ENCODE results near the gene DOCK2.
"Not testable (repeated sequence)": the region's sequence is repeated elsewhere in the genome, so short reads cannot be mapped to it uniquely, and the experiment has no call there.

The DOCK2 gene

DNA sequence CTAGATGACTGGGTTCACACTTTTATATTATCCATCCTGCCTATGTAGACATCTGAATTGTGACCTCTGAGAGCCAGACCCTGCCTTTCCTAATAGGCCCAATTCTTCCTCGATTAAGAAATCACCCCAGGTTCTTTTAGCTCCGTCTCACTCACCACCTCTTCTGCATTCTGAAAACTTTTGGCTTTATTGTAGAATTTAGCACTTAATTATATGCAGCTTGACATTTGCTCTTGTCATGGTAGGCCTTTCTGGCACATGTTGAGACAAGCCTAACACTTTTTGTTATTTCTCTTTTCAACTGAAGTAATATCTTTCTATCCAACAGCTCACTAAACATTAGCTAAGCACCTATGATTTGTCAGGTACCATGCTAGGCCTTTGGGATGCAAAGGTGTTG, 180.0 kb downstream of the DOCK2 start:
- DNase-seq (ENCODE audit: low read depth) = no peak

DNA sequence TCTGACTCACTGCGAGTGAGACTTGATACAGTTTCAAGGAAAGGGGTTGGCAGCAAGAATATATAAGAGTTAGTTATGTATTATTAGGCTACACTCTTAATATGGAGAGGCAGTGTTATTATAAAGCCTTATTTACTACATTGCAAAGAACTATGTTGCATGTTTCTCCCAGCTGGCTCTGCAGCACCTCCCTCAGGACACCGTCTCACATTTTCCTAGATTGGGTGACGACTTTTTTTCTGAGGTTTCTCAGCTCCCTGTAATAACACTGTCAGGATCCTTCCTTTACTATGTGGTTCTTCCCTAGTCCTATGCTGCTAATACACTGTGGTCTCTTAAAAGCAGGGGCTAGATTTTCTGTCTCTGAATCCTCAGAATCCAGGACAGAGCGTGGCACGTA, 189.5 kb downstream of the DOCK2 start:
- no peak for DNase-seq (ENCODE audit: low read depth)

DNA sequence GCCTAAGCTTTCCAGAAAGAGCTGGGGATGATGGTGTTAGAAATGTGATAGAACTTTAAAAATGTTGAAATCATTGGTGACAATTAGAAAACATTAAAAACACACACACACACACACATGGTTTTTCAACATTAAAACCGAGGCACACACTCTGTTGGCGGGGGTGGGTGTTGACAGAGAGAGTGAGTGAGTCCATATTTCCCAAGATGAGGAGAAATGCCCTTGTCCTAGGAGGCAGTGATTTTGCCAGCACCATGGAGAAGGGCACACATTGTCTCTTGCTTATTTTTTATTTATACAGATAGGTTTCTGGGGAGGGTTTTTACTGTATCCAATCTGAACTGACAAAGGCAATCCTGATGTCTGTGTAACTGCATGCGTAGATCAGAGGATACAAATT, 190.7 kb downstream of the DOCK2 start:
- no peak for DNase-seq (ENCODE audit: low read depth)

DNA sequence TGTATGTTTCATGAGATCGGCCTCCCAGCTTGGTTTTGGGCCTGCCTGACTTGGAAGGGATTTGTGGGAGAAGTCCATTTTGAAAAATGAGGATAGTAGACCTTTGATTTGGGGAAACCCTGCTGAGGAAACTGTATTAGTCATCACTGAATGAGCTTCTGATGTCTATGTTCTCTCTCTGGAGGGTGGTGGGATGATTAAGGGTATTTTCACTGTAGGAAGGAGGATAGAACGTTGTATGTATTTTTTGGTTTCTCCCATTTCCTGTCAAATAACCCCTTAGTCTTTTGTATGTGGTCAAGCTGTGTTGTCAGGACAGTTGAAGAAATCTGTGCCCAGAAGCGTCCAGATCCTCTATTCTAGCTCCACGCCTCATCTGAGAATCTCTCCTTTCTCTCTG, 191.3 kb downstream of the DOCK2 start:
- DNase-seq (ENCODE audit: low read depth) = no peak

DNA sequence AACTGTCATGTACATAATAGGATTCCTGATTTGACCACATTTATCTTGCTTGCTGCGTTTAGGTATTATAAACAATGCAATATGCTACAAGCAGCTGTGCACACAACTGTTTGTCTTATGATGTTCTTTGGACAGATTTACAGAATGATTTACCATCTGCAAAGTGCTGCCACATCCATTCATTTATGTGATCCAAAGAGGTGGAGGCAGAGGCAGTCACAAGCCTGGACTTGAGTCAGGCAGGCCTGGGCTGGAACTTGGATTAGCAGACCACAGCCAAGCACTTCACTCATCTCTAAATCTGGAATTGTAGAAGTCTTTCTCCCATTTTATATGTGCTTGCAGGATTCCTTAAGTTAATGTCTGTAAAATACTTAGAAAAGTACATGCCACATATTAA, 194.3 kb downstream of the DOCK2 start:
- DNase-seq (ENCODE audit: low read depth) = no peak

DNA sequence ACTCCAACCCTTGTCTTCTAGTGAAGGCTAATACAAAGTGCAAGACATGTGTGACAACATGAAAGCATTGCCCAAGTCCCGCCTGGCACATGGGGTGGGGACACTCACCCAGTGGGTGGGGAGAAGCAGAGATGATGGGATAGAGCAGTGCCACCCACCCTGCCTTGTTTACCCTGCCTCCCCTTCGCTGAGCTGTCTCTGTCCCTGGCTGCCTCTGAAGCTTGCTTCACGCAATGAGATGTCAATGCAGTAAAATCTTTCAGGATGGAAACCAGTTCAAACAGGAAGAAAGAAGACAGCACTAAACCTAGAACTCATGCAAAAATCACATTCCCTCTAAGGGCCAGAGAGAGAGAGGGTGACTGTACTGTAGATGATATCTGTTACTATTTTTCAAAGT, 195.2 kb downstream of the DOCK2 start:
- no peak for DNase-seq (ENCODE audit: low read depth)

DNA sequence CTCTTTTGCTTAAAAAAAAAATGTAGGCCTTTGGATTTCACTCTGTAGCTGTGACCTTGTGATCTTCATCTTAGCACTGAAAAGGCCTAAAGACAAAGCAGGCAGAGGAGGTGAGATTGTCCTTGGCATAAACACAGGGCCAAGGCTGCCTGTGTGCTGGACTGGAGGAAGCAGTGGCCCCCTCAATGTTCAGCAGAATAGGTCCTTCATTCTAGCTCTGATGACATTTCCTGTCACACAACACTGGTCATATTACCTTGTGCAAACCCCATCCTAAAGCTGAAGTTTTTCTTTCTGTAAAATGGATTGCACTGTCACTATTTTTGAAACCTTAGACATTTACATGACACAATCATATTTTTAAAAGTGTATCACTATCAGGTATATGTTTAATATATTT, 195.8 kb downstream of the DOCK2 start:
- DNase-seq (ENCODE audit: low read depth) = no peak

DNA sequence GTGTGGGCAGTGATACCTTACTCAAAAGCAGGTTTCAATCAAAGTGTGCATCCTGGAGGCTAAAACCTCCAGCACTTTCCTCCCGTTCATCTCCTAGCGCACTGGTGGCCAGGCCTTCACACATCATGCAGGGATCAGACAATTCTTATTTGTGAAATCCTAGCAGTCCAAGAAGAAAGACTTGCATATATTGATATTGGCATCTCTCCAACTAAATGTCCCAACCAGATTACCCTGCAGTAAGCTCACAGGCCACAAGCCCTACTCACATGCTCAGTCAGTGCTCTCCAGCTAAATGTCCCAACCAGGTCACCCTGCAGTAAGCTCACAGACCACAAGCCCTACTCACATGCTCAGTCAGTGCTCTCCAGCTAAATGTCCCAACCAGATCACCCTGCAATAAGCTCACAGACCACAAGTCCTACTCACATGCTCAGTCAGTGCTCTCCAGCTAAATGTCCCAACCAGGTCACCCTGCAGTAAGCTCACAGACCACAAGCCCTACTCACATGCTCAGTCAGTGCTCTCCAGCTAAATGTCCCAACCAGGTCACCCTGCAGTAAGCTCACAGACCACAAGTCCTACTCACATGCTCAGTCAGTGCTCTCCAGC, 196.7 kb downstream of the DOCK2 start:
- peak; percentile 47 for DNase-seq (ENCODE audit: low read depth)

DNA sequence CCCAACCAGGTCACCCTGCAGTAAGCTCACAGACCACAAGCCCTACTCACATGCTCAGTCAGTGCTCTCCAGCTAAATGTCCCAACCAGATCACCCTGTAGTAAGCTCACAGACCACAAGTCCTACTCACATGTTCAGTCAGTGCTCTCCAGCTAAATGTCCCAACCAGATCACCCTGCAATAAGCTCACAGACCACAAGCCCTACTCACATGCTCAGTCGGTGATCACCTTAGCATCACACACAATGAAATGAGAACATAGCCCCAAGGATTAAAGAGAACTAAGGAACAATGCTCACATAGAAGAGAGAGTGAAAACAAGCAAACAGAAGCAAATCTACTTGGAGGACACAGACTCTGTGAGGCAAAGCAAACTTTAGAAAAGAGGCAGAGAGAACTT, 197.5 kb downstream of the DOCK2 start:
- DNase-seq (ENCODE audit: low read depth) = not testable (repeated sequence)

DNA sequence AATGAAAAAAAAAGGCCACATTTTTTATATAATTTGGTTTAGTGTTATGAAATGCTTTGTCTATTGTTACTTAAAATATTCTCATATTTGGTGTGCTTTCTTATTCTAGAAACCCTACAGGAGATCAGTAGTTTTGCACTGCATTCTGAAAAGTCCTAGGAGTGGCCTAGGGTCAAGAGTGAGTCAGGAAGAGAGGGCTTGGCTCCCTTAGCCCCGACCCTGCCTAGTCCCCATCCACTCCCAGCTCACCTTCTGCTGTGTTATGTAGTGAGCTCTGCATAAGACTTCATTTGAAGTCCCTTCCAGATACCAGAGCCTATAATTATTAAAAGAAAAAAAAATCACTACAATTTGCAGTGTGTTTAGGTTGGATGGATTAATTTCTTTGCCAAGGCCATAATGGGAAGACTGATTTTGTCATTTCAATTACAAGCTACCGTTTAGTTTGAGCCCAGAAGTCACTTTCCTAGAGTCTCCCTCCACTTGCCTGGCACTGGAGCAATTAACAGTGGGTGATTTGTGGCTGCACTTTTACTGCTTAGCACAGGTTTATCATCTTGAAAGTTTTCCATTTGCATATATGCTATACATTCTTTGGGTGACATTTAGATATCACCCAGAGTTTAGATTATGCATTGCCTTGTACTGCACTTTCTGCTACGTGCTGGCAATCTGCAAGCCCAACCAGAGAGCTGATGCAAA, 199.9 kb downstream of the DOCK2 start:
- DNase-seq (ENCODE audit: low read depth) = no peak

DNA sequence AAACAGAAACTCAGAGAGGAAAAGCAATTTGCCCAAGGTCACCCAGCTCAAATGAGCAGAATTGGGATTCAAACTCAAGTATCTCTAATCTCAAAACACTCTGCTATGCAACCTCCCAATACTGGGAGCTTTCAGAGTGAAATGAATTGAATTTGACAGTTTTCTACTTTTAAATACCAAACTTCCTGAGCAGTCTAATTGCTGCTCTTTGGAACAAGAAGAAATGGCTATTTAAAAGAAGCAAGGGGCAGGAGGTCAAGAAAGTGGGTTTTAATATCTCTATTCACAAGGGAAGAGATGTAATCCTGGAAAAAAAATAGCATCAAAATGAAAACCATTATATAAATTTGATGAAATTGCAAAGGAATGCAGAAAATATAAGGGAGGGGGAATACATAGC, 200.6 kb downstream of the DOCK2 start:
- no peak for DNase-seq (ENCODE audit: low read depth)

DNA sequence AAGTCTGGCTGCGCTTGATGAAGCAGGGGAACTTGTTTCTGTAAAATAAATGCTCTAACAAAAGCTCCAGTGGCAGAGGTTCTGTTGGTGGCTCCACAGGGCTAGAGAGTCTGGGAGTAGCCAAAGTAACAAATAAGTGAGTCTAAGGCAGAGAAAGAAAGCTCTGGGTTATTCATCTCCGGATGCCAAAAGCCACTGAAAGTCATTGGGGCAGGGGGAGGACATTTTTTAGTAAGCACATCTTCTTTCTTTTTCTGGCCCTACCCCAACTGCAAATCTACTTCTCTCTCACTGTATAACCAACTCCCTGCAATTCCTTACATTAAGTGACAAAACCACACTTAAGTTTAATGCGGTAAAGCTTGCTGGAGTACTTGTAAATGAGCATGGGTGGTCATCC, 201.6 kb downstream of the DOCK2 start:
- DNase-seq (ENCODE audit: low read depth) = no peak

DNA sequence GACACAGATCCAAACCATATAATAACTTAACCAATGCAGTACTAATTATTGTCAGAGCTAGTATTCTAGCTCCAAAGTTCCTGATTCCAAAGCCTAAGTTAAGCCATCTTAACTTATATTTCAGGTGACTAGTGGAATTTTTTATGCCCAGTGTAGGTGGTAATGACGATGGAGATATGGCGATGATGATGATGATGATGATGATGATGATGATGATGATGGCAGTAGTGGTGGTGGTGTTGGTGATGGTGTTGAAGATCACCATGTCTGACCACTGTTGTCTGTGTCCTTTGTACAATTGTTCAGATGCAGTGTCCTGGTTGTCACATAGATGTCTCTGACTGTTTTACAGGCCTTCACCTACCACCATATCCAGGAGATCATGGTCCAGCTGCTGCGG, 203.3 kb downstream of the DOCK2 start:
- no peak for DNase-seq (ENCODE audit: low read depth)

DNA sequence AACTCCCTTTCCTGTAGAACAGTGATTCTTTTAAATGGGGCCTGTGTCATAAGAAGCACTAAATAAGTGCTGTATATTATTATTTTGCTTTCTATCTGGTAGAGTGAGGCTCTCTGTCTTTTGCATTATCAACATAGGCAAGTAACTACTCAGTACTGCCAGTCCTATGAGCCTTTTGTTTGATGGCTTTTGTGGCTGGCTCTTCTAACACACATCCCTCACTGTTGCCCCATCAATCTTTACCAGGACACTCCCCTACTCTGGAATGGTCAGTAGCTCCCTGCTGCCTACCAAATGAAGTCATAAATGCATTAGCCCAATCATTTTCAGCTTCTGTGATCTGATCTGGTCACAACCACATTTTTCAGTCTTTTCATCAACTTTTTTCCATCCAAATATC, 205.6 kb downstream of the DOCK2 start:
- no peak for DNase-seq (ENCODE audit: low read depth)

DNA sequence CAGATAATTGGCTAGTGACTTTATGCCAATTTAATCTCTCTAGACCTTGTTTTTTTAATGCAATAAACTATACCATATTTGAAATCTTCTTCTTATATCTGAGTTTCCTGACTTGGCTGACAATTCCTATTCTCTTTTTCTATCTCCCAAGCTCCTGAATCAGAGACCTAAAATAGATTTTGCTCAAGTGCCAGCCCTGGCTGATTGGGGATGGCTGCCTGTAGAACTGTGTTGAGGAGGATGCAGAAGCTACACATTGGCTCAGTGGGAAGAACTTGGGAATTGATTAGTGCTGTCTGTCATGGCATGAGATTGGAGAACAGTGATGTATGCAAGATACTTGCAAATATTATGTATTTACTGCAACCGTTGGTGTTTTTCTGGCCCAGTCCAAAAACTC, 210.4 kb downstream of the DOCK2 start:
- no peak for DNase-seq (ENCODE audit: low read depth)

DNA sequence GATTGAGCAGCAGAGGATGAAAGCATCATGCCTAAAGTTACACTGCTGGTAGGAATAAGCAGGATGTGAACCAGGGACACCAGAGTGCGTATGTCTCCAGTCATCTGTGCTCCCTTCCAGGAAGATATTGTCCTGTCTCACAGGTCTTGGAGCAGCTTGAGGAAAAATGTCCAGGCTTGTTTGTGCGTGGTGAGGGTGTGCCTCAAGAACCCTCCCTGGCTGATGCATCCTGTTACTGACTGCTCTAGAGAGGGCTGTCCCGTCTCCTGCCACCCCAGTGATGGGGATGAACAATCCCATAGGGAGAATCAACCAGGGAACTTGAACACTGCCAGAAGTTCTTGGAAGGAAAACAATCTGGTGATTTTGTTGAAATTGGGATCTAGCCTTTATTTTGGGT, 211.2 kb downstream of the DOCK2 start:
- no peak for DNase-seq (ENCODE audit: low read depth)

DNA sequence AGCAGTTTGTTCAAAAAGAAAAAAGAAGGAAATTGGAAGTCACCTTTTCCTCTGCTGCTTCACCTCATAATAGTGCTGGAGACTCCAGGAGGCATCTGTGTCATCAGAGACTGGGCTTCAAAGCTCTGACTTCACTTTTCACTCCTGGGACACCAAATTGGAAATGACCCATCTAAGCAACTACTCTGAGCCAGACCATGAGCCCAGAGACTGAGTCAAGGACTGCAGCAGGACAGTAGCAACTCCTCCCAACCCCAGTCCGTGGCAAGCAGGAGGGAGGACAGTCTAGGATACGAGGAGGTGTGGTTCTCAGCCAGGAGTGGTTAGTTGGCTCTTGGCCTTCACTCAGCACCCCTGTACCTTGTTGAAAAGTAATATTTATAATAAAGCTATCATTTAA, 211.7 kb downstream of the DOCK2 start:
- DNase-seq (ENCODE audit: low read depth) = no peak

DNA sequence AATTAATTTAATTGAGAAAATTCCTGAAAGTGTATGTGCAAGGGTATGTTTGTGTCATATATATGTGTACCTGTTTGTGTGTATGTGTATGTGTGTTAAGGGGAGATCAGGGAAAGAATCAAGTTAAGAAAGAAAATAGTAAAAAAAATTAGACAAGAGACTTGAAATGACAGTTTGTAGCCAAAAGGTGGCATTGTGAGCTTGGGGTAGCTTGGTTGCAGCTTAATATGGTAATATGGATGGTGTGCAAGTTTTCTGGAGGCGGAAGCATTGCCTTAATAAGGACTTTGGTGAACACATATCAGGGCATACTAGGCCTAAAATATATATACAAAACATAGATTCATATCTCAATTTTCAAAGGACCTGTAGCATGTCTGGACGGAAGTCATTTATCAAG, 213.3 kb downstream of the DOCK2 start:
- DNase-seq (ENCODE audit: low read depth) = no peak

DNA sequence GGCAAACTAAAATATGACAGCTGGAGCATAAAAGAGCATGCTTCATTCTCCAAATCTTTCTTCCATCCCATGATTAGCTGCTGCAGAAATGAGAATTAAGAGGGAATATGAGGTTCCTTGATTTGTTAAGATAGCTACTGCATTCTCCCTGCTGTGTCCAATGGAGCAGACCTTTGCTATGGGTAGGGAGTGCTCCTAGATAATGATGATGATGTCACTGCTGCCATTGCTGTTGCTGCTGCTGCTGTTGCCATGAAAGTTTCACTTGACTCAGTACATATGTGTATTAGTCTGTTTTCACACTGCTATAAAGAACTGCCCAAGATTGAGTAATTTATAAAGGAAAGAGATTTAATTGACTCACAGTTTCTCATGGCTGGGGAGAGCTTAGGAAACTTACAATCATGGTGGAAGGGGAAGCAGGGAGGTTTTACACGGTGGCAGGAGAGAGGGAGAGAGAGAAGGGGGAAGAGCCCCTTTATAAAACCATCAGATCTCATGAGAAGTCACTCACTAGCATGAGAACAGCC, 214.3 kb downstream of the DOCK2 start:
- no peak for DNase-seq (ENCODE audit: low read depth)

DNA sequence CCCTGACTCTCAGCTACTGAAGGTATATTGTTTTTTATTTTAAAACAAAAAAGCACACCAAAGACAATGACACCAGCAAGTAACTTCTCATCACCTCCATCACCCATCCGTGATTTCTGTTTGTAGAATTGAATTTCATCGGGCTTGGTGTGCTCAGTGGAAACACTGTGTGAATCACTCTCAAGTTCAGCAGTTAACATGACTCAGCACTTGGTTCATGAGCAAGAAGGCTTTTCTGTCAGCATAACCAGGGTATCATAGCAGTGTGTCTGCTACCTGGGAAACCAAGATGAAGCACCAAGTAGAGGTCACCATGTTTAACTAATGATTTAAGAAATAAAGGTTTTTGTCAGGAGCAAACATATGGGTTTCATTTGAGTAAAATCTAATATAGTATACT, 219.5 kb downstream of the DOCK2 start:
- DNase-seq (ENCODE audit: low read depth) = peak; percentile 80

DNA sequence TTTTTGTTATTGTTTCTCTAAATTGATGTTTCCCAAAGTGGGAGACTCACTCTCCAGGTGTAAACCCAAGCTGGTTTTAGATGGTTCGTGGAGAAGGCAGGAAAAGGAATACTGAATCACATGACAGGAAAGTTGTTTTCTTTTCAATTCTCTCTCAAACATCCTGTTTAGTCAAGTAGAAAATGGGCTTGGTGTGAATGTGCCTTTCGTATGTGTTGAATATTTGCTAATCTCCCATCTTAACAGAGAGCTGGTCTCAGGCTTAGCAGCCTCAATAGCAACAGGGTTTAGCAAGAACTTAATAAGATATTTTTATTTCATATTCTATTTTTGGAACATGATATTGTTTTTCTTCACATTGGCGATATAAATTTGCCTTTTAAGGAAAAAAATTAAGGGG, 223.5 kb downstream of the DOCK2 start:
- DNase-seq (ENCODE audit: low read depth) = no peak

DNA sequence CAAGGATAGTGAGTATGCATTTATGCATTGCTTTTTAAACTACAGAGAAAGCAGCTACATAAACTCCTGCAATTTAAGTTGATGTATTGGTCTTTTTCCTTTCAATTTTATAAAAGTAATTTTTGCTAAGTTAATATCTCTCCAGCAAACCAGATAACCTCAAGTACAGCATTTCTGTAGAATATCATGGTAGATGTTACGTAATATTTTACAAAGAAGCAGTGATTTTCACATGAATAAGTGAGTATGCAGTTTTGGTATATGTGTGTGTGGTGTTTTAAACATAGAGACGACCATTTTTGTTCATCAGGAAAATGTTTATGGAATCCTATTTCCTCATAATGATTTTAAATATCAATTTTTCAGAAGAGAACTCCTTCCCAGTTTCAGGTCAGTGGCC, 224.4 kb downstream of the DOCK2 start:
- no peak for DNase-seq (ENCODE audit: low read depth)

DNA sequence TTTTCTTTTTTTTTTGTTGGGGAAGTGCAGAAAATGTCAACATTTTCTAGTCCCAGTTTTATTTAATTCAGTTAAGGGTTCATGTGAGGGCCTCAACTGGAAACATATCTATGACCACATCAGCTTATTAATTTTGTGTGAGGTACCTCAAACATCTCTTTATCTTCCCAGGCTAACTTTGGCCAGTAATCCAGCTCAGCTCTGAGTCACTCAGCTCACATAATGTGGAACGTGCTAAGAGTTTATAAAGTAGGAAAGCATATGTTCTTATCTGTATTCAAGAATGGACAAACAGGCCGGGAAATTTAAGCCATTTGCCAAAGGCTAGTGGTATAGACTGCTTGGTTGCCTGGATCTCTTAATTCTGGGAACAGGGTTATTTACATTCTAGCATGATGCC, 224.9 kb downstream of the DOCK2 start:
- peak; percentile 35 for DNase-seq (ENCODE audit: low read depth)

DNA sequence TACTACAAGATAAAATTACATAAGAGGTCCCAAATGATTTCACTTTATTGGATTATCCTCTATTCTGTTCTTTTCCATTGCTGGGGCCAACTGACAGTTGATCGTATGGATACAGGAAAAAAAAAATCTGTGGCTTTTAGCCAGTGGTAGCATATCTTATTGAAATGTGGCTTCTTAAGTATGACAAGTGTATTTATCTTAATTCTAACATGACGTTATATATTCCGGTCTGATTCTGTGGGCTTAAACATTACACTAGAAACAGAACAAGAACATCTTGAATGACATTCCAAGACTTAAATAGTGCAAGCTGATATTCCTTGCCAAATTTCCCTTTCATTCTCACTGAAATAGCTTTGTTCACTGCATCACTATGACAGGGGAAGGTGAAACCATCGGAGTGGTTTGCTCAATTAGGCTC, 225.3 kb downstream of the DOCK2 start:
- no peak for DNase-seq (ENCODE audit: low read depth)

Data from stromal cell of bone marrow (primary cell).